ENCODE measurements around the gene SIM2. TPM values are rescaled to one million over a fixed set of nuclear protein-coding genes. Genes with fewer than 3 reads are reported as not detected.
"Not testable (repeated sequence)": the region's sequence is repeated elsewhere in the genome, so short reads cannot be mapped to it uniquely, and the experiment has no call there.

Gene SIM2
- total and polyA plus RNA-seq, 8 donors: 1.2 to 1.6 (median 1.4) TPM; not detected in 2

DNA sequence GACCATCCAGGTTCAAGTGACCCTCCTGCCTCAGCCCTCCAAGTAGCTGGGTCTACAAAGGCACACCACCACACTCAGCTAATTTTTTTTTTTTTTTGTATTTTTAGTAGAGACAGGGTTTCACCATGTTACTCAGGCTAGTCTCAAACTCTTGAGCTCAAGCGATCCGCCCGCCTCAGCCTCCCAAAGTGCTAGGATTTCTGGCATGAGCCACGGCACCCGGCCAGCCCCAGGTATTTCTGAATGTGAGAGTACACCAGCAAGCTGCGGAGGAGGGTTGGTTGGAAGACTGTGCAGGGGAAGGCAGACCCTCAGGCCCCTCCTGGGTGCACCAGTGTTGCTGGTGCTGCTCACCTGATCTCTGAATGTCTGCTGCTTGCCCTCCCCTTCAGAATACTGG is 33.1 kb upstream of the SIM2 start:
- Histone ChIP-seq H3K4me3 (no peak overlapping the region), H3K4me1 (no peaks in the 10 kb centered on the region), H3K27me3 (peaks cover 7 to 76% of the 10 kb centered on the region in 2 donors), H3K36me3 (no peaks in the 10 kb centered on the region), H3K27ac (no peak overlapping the region), H3K9me3 (no peaks in the 10 kb centered on the region)
- TF ChIP-seq, protein P1, sequence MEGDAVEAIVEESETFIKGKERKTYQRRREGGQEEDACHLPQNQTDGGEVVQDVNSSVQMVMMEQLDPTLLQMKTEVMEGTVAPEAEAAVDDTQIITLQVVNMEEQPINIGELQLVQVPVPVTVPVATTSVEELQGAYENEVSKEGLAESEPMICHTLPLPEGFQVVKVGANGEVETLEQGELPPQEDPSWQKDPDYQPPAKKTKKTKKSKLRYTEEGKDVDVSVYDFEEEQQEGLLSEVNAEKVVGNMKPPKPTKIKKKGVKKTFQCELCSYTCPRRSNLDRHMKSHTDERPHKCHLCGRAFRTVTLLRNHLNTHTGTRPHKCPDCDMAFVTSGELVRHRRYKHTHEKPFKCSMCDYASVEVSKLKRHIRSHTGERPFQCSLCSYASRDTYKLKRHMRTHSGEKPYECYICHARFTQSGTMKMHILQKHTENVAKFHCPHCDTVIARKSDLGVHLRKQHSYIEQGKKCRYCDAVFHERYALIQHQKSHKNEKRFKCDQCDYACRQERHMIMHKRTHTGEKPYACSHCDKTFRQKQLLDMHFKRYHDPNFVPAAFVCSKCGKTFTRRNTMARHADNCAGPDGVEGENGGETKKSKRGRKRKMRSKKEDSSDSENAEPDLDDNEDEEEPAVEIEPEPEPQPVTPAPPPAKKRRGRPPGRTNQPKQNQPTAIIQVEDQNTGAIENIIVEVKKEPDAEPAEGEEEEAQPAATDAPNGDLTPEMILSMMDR (IDR thresholded peaks at IDR 0.05): no peak
- no peak for ATAC-seq
- no peak for DNase-seq
- intact Hi-C loops (cut with DNase I): no loop called here

DNA sequence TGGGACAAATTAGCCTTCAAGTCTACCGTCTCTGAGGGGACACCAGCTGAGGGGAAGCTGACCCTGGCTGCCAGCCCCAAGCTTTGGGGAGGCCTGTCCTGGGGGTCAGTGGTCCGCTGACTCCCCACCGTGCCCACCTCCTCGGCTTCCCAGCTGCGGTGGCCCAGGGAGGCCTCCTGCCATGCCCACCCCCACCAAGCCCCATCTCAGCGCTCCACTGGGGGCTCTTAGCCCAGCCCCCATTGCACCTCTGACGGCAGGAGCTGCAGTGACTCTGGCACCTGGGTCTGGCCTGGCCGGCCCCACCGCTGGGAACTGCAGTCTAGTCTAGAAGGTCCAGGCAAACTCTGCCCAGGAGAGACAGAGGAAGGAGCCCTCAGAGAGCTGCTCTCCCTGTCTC is 30.2 kb upstream of the SIM2 start:
- intact Hi-C loops (cut with DNase I): no loop called here
- H3K27ac ChIP-seq: no peak overlapping the region
- no peaks in the 10 kb centered on the region for H3K36me3 ChIP-seq
- H3K9me3 ChIP-seq: no peaks in the 10 kb centered on the region
- TF ChIP-seq, protein P1 (IDR thresholded peaks at IDR 0.05): no peak
- H3K4me1 ChIP-seq: no peaks in the 10 kb centered on the region
- no peak for ATAC-seq
- peaks cover 5 to 51% of the 10 kb centered on the region in 2 donors for H3K27me3 ChIP-seq
- no peak for DNase-seq
- H3K4me3 ChIP-seq: no peak overlapping the region

DNA sequence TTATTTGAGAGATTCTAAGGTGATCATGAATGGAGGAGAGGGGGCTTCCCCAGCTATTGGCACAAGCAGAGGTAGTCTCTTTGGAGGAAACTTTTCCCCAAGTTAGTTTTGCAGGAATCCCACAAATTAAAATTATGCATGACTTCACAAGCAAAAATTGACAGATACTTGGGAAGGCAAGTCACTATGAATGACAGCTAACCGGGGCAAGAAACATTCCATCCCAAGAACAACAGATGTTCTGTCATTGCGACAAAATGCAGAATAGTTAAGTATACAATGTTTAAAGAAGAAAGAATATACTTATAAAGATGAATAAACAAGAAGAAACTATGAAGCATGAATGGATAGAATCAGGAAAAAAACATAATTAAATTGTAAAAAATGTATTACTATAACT is 27.1 kb upstream of the SIM2 start:
- TF ChIP-seq, protein P1 (IDR thresholded peaks at IDR 0.05): no peak
- peaks cover 0 to 38% of the 10 kb centered on the region in 2 donors for H3K27me3 ChIP-seq
- H3K4me1 ChIP-seq: no peaks in the 10 kb centered on the region
- ATAC-seq: no peak
- intact Hi-C loops (cut with DNase I): no loop called here
- no peak overlapping the region for H3K4me3 ChIP-seq
- H3K27ac ChIP-seq: no peak overlapping the region
- H3K36me3 ChIP-seq: no peaks in the 10 kb centered on the region
- H3K9me3 ChIP-seq: no peaks in the 10 kb centered on the region
- no peak for DNase-seq

DNA sequence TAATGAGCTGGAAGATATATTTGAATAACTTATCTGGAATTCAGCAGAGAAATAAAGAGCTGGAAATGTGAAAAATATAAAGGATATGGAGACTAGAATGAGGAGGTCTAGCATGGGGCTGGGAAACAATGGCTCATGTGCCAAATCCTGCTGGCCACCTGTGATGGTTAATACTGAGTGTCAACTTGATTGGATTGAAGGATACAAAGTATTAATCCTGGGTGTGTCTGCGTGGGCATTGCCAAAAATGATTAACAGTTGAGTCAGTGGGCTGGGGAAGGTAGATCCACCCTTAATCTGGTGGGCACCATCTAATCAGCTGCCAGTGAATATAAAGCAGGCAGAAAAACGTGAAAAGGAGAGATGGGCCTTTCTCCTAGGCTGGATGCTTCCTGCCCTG is 26.6 kb upstream of the SIM2 start:
- H3K27ac ChIP-seq; H3K4me3 ChIP-seq; H3K4me1 ChIP-seq; H3K9me3 ChIP-seq; H3K36me3 ChIP-seq; ATAC-seq; DNase-seq; intact Hi-C loops (cut with DNase I): not testable (repeated sequence)
- H3K27me3 ChIP-seq: peaks cover 0 to 34% of the 10 kb centered on the region in 2 donors

DNA sequence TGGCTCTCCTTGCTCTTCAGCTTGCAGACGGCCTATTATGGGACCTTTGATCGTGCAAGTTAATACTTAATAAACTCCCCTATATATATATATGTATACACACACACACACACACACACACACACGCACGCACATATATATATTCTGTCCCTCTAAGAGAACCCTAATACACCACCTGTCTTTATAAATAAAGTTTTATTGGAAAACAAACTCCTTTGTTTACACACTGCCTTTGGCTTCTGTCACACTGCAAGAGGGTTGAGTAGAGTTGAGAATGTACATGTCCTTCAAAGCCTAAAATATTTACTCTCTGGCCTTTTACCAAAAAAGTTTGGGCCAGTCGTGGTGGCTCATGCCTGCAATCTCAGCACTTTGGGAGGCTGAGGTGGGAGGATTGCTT is 26.2 kb upstream of the SIM2 start:
- Histone ChIP-seq H3K4me3 (no peak overlapping the region), H3K9me3 (no peaks in the 10 kb centered on the region), H3K4me1 (no peaks in the 10 kb centered on the region), H3K36me3 (no peaks in the 10 kb centered on the region), H3K27ac (no peak overlapping the region), H3K27me3 (peaks cover 0 to 33% of the 10 kb centered on the region in 2 donors)
- TF ChIP-seq, protein P1 (IDR thresholded peaks at IDR 0.05): no peak
- ATAC-seq (no peak), DNase-seq (no peak)
- intact Hi-C loops (cut with DNase I): no loop called here

Data from left lung (tissue), 10 donors.